Measurements from ENCODE around the gene OR2AE1. TPM values are rescaled to one million over a fixed set of nuclear protein-coding genes. Genes with fewer than 3 reads are reported as not detected.

The OR2AE1 gene
- total and polyA plus RNA-seq, 9 of the 15 experiments (the other 6 are each of a cell fraction or from before 2014, with no cell fraction given): 0.27 TPM; not detected in 8

- peak; percentile 67; the same call in 1 of the 2 replicates for TF ChIP-seq ZBTB2 (IDR thresholded peaks at IDR 0.05)
- peak; percentile 97 for TF ChIP-seq TAL1 (IDR thresholded peaks at IDR 0.05)
- no peak for TF ChIP-seq ZNF184 (CRISPR knock-in tag; IDR thresholded peaks at IDR 0.05)
- TF ChIP-seq SAFB (IDR thresholded peaks at IDR 0.05; ENCODE audit: borderline replicate concordance, low read depth, low read length): no peak
- no peak for TF ChIP-seq STAT5B (CRISPR knock-in tag; IDR thresholded peaks at IDR 0.05)
- TF ChIP-seq ZNF551 (CRISPR knock-in tag; IDR thresholded peaks at IDR 0.05): no peak
- TF ChIP-seq MYC (IDR thresholded peaks at IDR 0.05; ENCODE audit: low read depth, low read length): peak; percentile 89
- no peak; the same call in 1 of the 2 replicates for TF ChIP-seq MYC (CRISPR knock-in tag; IDR thresholded peaks at IDR 0.05; ENCODE audit: borderline replicate concordance, low read depth)
- no peak for TF ChIP-seq DEAF1 (CRISPR knock-in tag; IDR thresholded peaks at IDR 0.05)
- TF ChIP-seq ZNF766 (CRISPR knock-in tag; conservative IDR thresholded peaks at IDR 0.05): peak; percentile 73; the same call in 1 of the 2 replicates
- peak; percentile 63; the same call in 1 of the 2 replicates for TF ChIP-seq ELF4 (CRISPR knock-in tag; IDR thresholded peaks at IDR 0.05)
- no peak for TF ChIP-seq SAP30 (IDR thresholded peaks at IDR 0.05; ENCODE audit: borderline replicate concordance, insufficient read depth, low read depth, low read length, poor library complexity, severe bottlenecking)
- no peak for TF ChIP-seq ZNF436 (CRISPR knock-in tag; IDR thresholded peaks at IDR 0.05)
- 0 out of 2 replicates have a peak, but pooled peaks have one; percentile 42 for TF ChIP-seq STAT6 (CRISPR knock-in tag; IDR thresholded peaks at IDR 0.05)
- TF ChIP-seq POLR3G (IDR thresholded peaks at IDR 0.05; ENCODE audit: extremely low read depth, insufficient read length, insufficient replicate concordance): no peak
- TF ChIP-seq HIVEP1 (CRISPR knock-in tag; IDR thresholded peaks at IDR 0.05): no peak
- TF ChIP-seq FOXA1 (IDR thresholded peaks at IDR 0.05; ENCODE audit: borderline replicate concordance): no peak
- TF ChIP-seq CCNT2 (IDR thresholded peaks at IDR 0.05; ENCODE audit: borderline replicate concordance, extremely low read depth, insufficient read length, low read depth, low read length): peak; percentile 61
- TF ChIP-seq HDAC1 (IDR thresholded peaks at IDR 0.05): peak in 1 of 2 experiments; percentile 81; a peak in 2 of 4 replicates
- no peak for TF ChIP-seq PURB (CRISPR knock-in tag; IDR thresholded peaks at IDR 0.05; ENCODE audit: low read depth)
- TF ChIP-seq NUFIP1 (IDR thresholded peaks at IDR 0.05; ENCODE audit: partially characterized antibody): no peak
- peak; percentile 99 for TF ChIP-seq FOXM1 (IDR thresholded peaks at IDR 0.05; ENCODE audit: low read depth)
- no peak for TF ChIP-seq FOXM1 (CRISPR knock-in tag; IDR thresholded peaks at IDR 0.05; ENCODE audit: low read depth)
- TF ChIP-seq GTF2F1 (IDR thresholded peaks at IDR 0.05; ENCODE audit: low read depth, low read length): no peak
- TF ChIP-seq SRSF1 (IDR thresholded peaks at IDR 0.05; ENCODE audit: low read depth, low read length): no peak
These were observed 43.5 kb downstream of the OR2AE1 start (continued) for GRCh38 chr7:99833289-99833877.

All from K562 (cell line).